ENCODE results near the gene PSMC3IP.
"Not testable (repeated sequence)": the region's sequence is repeated elsewhere in the genome, so short reads cannot be mapped to it uniquely, and the experiment has no call there.

The PSMC3IP gene, protein sequence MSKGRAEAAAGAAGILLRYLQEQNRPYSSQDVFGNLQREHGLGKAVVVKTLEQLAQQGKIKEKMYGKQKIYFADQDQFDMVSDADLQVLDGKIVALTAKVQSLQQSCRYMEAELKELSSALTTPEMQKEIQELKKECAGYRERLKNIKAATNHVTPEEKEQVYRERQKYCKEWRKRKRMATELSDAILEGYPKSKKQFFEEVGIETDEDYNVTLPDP

DNA sequence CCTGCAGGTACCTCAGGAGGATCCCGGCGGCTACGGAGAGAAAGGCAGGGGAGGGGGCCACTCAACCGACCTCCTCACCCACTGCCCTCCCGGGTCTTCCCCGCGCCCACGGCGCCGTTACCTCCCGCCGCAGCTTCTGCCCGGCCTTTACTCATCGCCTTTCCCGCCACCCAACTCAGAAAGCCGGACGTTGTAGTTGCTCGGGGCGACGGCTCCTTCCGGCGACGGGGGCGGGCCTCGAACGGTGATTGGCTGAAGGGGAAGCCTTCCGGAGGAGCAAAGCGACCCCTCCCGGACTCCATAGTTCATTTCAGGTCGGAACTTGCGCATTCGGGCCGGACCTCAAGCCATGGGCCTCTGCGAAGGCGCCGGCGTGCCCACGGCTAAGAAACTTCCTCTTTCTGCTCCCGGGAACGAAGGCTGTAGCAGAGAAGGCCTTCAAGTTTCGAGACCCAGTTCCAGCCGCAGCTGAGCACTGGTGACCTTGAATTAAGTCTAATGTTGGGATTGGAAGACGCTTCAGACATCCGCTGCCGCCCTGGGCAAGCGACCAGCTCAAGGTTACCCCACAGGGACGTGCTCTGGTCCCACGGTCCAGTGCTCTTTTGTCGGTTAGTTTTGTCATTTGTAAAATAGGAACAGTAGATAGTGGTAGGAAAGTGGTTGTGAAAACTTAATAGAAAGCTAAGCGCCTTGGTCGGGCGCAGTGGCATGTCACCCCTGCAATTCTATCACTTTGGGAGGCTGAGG is at the start of gene PSMC3IP:
PSMC3IP (minus strand) TSS at position 198 of the 750 bp plus-strand sequence; CDS start at position 155, 43 bp downstream.
- peak; percentile 98 for DNase-seq

DNA sequence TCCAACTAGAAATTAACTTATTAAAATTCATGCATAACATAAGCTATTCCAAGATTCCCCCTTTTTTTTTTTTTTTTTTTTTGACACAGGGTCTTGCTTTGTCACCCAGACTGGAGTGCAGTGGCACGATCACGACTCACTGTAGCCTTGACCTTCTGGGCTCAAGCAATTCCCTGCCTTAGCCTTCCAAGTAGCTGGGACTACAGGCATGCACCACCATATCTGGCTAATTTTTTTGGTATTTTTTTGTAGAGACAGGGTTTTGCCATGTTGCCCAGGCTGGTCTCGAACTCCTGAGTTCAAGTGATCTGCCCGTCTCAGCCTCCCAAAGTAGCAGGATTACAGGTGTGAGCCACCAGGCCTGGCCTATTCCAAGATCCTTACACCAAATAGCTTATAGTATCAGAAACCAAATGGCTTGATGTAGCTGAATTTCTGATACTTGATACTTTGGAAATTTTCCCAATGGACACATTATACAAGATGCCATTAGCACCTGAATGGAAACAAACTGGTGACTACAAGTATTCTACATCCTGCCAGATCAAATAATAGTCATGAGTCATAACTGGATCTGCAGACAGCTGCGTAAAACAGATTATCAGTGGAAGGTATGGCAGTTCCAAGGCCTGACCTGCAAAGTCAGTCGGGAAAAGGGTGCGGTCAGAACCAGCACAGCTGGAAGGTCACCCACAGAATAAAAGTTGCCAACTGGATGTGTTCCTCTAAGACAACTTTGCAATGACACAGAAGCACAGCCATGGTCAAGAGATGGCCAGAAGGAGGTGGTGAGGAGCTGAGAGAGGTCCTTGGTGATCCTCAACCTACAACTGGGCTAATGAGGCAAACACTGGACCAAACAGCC is 46.4 kb upstream of the PSMC3IP start:
- no peak for DNase-seq

DNA sequence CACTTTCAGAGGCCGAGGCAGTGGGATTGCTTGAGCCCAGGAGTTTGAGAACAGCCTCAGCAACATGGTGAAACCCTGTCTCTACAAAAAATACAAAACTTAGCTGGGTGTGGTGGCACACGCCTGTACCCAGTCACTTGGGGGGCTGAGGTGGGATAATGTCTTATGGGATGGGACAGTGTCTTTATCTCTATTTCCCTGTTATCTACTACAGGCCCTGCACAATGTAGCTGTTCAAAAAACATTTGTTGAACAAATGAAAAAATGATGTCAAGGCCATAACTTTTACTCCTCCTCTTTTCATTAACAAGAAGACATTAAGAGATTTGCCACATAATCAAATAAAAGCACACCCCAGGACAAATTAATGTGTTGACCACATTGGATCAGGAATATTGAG is 45.7 kb upstream of the PSMC3IP start:
- no peak for DNase-seq

DNA sequence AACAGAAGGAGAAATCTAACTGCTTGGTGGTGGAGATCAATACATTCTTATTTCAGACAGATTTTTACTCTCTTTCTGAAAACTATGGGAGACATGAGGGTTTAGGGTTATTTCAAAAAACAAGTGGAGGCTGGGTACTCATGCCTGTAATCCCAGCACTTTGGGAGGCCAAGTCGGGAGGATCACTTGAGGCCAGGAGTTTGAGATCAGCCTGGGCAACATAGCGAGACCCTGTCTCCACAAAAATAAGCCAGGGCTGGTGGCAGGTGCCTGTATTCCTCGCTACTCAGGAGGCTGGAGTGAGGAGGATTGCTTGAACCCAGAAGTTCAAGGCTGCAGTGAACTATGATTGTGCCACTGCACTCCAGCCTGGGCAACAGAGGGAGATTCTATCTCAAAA is 44.5 kb upstream of the PSMC3IP start:
- DNase-seq = not testable (repeated sequence)

DNA sequence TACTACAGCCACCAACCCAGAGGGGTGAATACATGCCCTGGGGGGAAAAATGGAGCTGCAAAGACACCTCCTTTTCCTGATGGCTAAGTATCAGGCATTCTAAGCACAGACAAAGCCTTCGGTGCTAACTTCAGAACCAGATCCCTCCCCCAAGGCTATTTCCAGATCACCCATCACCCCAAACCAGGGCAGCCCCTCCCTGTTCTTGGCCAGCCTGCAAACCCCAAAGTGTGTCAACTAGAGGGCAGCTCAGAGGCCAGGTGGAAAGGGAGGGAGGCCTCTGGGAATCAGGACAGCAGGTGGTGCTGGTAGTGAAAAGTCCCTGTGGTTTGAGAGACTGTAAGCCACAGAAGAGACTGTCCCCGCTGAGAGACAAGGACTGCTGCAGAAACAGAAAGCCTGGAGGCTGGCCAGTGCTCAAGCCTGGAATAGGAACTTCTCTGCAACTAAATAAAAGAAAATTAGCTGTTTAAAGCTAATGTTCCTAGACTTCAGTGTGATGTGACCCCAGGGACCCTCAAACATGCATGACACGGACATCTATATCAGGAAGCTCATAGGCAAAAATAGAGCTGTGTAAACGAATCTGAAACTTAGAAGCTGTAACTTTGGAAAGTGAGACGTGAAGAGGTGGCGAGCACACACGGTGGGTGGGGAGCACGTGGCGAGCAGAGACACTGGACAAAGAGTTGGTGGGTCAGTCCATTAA is 41.1 kb upstream of the PSMC3IP start:
- no peak for DNase-seq

DNA sequence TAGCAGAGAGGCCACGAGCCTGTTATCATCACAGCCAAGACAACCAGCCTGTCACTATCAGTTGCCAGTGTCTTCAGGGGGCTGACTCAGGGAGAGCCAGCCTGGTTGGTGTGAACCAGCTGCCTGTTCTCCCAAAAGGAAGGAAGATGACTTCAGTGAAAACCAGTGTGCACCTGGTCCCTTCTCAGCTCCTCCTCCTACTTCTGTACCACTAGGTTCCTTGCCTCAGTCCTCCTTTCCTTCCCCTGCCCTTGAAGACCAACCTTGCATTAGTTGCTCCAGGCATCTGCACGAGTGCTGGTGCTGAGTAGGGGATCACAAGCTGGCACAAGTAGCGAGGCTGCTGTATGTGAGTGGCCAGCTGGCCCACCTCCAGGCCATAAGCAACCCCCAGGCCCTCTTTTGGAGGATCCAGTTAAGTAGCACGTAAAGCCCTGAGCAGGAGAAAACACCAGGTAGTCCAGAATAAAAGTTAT is 40.5 kb upstream of the PSMC3IP start:
- no peak for DNase-seq

DNA sequence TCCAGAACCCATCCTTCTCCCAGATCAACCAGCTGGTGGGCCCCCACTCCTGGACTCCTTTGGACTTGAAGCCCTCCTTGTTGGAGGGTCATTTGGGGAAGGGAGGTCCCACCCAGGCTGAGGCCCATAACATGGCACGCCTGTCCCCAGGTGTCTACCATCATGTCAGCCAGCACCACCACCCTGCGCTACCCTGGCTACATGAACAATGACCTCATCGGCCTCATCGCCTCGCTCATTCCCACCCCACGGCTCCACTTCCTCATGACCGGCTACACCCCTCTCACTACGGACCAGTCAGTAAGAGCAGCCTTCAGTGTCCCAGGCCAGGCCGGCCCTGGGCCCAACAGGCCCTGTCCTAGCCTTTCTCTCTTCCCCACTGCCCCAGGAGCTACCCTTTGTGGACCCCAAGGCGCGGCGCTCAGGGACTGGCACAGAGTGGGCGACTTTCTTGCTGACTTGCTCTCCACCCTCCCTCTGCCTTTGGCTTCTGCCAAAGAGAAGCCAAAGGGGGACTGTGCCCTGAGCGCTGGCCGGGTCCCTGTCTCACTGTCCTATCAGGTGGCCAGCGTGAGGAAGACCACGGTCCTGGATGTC is 36.3 kb upstream of the PSMC3IP start:
- no peak for DNase-seq

DNA sequence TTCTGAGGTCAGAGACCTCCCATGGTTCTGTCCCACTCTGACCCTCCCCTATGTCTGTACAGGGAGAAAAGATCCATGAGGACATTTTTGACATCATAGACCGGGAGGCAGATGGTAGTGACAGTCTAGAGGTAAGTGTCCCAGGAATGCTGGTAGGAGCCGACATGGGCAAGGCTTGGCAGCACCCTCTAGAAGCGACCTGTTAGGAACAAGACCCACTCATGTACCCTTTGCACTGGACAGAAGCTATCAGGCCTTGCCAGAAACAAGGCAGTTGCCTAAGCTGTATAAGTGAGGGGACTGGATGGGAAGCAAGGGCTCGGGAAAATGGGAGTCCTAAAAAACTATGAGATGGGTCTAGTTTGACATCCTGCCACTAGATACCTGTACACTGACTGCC is 34.5 kb upstream of the PSMC3IP start:
- DNase-seq = no peak

DNA sequence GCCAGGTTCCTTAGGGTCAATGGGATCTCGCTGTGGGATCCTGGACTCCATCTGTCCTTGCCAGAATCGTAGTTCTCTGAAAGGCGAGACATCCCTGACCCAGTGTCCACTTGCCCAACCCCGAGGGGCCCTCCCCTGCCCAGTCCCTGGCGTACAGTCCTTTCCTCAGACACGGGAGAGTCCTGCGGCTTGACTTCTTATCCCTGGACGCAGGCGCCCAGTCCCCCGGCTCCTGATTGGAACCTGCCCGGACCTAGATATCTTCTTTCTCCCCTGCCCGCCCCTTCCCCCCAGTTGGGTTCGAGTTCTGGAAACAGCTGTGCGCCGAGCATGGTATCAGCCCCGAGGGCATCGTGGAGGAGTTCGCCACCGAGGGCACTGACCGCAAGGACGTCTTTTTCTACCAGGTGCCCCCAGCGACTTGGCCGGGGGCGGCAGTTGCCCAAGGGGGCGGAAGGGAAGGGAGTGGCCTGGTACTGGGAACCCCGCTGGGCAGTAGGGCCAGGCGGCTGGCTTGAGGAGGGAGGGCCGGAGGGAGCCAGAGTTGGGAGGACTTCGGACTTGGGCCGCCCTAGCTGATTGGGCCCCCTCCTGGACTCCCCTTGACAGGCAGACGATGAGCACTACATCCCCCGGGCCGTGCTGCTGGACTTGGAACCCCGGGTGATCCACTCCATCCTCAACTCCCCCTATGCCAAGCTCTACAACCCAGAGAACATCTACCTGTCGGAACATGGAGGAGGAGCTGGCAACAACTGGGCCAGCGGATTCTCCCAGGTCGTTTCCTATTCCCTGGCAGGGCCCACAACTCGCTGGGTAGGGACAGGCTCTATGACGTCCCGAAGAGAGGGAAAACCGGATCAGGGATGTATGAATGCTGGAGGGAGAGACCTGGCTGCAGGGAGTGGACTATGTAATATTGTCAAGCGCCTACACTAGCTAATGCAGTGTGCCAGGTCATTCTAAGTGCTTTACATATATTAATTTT is 32.6 kb upstream of the PSMC3IP start:
- DNase-seq = peak; percentile 18

DNA sequence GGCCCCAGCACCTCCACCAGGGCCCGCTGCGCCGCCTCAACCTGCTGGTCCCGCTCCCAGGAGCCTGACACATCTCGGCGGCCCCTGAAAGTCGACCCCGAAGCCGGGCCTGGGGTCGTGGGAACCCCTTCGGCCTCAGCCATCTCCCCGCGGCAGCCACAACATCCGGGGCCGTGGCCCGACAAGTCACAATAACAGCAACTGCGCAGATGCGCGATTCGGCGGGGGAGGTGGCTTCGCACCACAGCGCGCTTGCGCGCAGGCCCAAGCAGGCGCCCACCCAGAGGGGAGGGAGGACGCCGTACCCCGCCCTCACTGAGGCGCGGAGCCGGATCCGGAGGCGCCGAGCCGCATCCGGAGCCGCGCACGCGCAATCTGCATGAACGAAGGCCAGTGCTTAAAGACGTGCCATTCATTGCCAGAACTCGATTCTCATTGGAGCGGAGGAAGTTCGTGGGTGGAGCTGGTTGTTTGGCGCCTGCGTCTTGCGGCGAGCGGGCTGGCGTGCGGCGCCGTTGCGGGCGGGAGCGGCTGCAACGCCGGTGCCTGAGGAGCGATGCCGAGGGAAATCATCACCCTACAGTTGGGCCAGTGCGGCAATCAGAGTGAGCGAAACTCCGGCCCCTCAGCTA is 31.8 kb upstream of the PSMC3IP start, which contains the start of the genes RETREG3 and TUBG1:
RETREG3 (minus strand) TSS at position 193 of the 632 bp plus-strand sequence; CDS start at position 143, 50 bp downstream.
TUBG1 (plus strand) TSS at position 502 of the 632 bp plus-strand sequence; CDS start at position 557, 55 bp downstream.
- DNase-seq = peak; percentile 100

DNA sequence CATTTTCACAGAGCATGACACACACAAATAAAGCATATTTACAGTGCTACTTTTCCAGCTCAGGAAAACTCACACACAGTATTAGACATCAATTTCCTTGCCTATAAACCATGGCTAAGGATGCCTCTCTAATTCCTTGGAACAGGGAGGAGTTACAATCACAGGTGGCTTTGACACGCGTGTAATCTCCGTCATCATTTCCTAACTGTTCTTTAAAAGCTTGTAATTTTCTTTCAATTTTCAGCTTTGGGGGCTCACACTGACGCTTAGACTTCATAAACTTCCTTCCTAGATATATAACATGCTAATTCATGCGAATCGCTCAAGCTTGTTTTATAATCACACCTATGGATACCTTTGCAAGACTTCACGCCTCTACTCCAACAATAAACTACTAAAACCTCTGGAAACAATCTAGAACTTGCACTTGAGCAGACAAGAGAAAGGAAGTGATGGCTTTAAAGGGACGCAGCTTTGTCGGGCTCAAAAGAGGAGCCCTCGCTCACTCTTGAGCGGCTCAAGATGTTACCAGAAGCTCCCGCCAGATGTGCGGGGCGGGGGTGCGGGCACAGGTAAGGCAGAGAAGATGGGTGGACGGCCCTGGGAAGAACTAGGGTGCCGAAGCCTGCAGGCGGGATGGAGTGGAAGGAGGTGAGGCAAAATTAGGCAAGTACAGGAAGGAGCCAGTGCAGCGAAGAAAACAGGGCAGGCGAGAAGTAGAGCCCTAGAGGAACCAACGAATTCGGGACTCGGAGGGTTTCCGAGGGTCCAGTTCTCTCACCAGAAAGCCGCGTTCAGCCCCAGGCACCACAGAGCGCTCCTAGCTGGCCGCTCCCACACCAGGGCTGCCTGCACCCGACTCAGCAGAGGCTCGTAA is 31.0 kb upstream of the PSMC3IP start:
- peak; percentile 38 for DNase-seq

DNA sequence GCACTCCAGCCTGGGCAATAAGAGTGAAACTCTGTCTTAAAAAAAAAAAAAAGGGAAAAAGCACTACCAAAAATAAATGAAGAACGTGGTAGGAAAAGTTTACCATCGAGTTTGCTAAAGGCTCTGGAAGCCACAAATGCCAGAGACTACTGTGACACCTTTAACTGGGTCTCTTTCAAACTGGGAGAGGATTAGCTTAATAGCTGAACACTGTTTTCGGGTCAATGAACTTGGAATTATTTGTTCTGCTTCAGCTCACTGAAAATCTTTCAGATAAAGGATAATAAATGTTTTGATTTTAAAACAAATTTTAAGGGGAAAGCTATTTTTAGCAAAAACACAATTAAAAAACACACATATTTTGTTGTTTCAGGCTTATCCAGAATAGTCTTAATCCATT is 30.2 kb upstream of the PSMC3IP start:
- no peak for DNase-seq

DNA sequence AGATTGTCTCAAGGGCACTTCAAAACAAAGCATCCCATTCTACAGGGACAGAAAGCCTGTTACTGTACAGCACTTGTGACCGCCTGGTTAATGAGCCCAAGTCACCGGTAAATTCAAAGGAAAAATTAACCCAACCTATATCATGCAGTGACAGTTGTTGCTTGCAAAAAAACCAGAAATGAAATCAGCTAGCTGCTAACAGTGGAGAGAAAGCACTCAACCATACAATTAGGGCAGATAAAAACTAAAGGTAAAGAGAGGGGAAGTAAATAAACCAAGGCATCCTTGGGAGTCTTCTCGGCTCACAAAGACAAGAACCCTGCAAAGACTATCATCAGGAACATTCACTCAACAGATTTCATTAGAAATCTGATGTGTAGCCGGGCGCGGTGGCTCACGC is 25.8 kb upstream of the PSMC3IP start:
- DNase-seq = no peak

DNA sequence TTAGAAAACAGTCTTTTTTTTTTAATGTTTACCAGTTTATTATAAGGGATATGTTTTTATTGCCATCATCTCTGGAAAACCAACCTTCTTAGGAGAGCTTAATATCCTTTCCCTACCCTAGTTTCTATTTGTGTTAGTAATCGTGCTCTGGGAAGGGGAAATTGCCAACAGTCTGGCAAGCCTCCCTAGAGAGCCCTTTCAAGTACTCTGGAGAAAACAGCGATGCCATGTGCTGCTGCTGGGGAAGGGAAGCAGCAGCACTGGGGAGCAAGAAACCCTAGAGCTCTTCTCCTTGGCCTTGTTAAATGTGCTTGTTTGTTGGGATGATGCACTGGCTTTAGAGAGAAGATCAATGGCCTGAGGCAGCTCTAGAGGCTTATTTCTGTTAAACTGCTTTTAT is 21.4 kb upstream of the PSMC3IP start:
- DNase-seq = no peak

DNA sequence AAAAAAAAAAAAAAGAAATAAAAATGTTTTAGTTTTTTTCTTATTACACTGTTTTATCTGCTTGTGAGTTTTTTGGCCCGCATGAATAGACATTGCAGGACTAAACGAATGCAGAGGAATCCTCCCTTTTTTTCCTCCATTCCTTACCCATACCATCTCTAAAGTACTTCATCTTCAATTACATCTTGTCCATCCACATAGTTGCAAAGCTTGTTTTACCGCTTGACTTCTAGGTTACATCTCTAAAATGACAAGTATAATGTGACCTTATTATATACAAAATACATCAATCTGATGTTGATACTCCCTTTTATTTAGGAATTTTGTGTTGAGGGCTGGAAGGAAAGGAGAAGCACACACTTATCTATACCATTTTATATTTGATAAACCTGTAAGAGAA is 18.9 kb upstream of the PSMC3IP start:
- DNase-seq = no peak

DNA sequence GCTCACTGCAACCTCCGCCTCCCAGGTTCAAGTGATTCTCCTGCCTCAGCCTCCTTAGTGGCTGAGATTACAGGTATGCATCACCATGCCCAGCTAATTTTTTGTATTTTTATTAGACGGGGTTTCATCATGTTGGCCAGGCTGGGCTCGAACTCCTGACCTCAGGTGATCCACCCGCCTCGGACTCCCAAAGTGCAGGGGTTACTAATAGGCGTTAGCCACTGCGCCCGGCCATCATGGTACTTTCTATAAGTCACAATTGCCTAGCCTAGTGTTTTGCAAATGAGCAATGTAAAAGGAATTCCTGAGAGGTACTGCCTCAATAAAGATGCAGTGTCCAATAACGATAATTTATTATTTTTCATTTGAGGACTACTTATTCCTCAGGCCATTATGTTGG is 13.9 kb upstream of the PSMC3IP start:
- no peak for DNase-seq

DNA sequence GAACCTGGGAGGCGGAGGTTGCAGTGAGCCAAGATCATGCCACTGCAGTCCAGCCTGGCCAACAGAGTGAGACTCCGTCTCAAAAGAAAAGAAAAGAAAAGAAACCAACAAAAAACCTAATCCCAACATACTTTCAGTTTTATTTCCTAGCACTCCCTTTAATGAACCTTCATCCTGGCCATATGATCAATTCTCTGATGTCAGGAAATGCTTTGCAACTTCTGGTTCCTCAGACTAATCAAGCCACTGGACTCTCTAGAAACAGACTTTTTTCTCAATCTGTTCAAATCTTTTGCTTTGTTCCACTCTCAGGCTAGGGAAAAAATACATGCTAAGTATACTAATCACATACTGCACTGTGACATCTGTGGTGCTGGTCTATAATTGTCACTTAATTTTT is 13.4 kb upstream of the PSMC3IP start:
- DNase-seq = no peak

DNA sequence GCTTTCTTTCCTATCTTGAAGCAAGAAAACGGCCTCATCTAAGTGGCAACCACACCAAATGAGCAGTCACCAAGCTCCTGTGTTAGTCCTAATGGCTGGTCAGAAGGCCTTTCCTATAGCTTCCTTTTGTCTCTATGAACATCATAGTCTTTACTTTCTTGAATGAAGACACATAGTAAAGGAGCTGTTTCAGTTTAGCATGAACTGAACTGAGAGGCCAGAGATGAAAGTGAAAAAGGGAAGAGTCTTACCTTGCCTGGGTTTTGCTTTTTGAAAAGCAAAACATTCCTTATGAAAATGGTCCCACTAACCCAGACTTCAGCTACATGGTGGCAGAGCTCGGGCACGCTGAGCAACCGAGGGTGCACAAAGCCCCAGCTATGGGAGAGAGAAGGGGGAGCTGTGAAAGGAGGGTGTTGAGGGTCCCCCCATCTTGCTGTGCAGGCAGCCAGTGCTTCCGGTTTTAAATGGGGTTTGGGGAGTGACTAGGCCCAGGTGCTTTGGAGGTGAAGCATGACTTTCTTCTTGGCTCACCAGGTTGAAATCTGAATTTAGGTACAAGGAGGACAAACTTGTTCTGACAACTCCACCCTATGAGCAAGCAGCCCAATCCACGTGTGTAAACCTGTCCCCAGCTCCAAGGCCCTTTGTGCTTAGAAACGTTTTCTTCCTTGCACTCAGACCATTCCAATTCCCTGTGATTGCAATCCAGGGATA is 9.1 kb upstream of the PSMC3IP start:
- no peak for DNase-seq

DNA sequence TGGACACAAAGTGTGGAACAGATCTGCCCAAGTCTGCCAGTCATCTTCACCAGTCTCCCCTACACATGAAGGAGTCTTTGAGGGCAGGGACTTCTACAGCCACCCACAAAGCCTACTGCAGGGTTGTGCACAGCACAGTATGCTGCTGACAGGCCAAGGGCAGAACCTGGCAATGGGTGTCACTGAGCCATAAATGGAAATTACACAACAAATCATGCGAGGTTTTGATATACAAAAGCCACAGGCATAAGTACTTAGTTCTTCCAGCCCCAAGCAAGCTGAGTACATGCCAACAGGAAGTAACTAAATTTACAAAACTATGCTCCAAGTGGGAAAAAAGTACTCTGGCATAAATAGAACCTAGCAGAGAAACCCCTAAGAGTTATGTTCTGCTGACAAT is 7.8 kb upstream of the PSMC3IP start:
- no peak for DNase-seq
